Stimulated activated CD8-positive, alpha-beta memory T cell treated with anti-CD3 and anti-CD28 coated beads, Interleukin-4, amount 100 ng/mL, for 1 hour (primary cell): ENCODE measurements around the gene CCDC192.

ENCODE experiments used
- DNase-seq, 2 donors: peaks; one replicate each; pipeline ENCODE4 v3.0.0-alpha.2; 2020; ENCODE audit warnings: low read depth in 2 of 2, low spot score in 1 of 2

The CCDC192 gene

GRCh38 chr5:127975961-127976360, 272.8 kb downstream of the CCDC192 start:
- no peak for DNase-seq

GRCh38 chr5:127976525-127976924, 273.3 kb downstream of the CCDC192 start:
- DNase-seq = no peak

GRCh38 chr5:127976991-127977717, 274.0 kb downstream of the CCDC192 start:
- no peak for DNase-seq

GRCh38 chr5:127978738-127979300, 275.6 kb downstream of the CCDC192 start:
- DNase-seq = no peak

- DNase-seq = no peak
These were observed 276.3 kb downstream of the CCDC192 start for GRCh38 chr5:127979475-127979874.

GRCh38 chr5:127980843-127981242, 277.7 kb downstream of the CCDC192 start:
- no peak for DNase-seq

GRCh38 chr5:127981498-127981897, 278.3 kb downstream of the CCDC192 start:
- DNase-seq = no peak

GRCh38 chr5:127985811-127986325, 282.7 kb downstream of the CCDC192 start:
- no peak for DNase-seq

- DNase-seq = no peak
These were observed 284.4 kb downstream of the CCDC192 start for GRCh38 chr5:127987354-127988145.

- DNase-seq = no peak
These were observed 285.1 kb downstream of the CCDC192 start for GRCh38 chr5:127988146-127988760.
